ENCODE data around the gene NOS1AP.

- no peak for TF ChIP-seq POLR2A (IDR thresholded peaks at IDR 0.05)
- no peak for TF ChIP-seq CTCF (IDR thresholded peaks at IDR 0.05)
Observed at GRCh38 chr1:162218546-162218945, 149.1 kb downstream of the NOS1AP start.

All from stomach (tissue), 4 donors.